MM.1S (cell line): Measurements from ENCODE around the gene FANCC.

Experiments
- CTCF ChIP-seq: fragments of 300-600 bp; sonication (generic); IDR thresholded peaks from 2 replicates; pipeline ENCODE4 v1.5.1; 2016; ENCODE audit warnings: antibody characterized with exemption, low read length, mixed read lengths
- EZH2 ChIP-seq: fragments of 300-600 bp; sonication (generic); optimal IDR thresholded peaks from 2 replicates; pipeline ENCODE3; 2017; ENCODE audit warnings: low read depth, mild to moderate bottlenecking, antibody characterized with exemption, low read length, mixed read lengths

GRCh38 chr9:95211028-95211427 lies 106.5 kb downstream of the FANCC start:
- TF ChIP-seq CTCF = no peak
- no peak for TF ChIP-seq EZH2
